Endothelial cell of umbilical vein (primary cell): ENCODE data around the gene KCMF1. TPM values are rescaled to one million over a fixed set of nuclear protein-coding genes. Genes with fewer than 3 reads are reported as not detected.

ENCODE experiments used
- BruUV-seq: library from RNA; stranded (reverse); fragments of 400-500 nt; replicated peaks from 2 replicates; lab custom pipeline; 2021; lab: Mats Ljungman, UMichigan
- CTCF ChIA-PET: fragments of 300-600, 350-600 bp; sonication (Branson Sonifier 250); formaldehyde crosslinking; loops from one replicate; lab custom pipeline; 2021; ENCODE audit warnings: antibody characterized with exemption, inconsistent platforms; lab: Charles Lee
- POLR2A ChIA-PET: fragments of 300-600, 350-600 bp; sonication (Branson Sonifier 250); formaldehyde crosslinking; loops from one replicate; lab custom pipeline; 2021; ENCODE audit warnings: antibody characterized with exemption, inconsistent platforms; lab: Charles Lee
- DNase-seq: peaks from one replicate; pipeline ENCODE4 v3.0.0-alpha.2; 2011; ENCODE audit warnings: low read depth, low spot score
- FAIRE-seq: peaks from 2 replicates; lab custom pipeline; 2011; peaks lifted over from hg19 to GRCh38; lab: Jason Lieb, UNC
- H2AFZ ChIP-seq: 2 replicates; pipeline ENCODE4 v1.6.0; 2012; ENCODE audit warnings: low read depth, low read length, control low read depth, inconsistent platforms
- H3K27ac ChIP-seq: 2 replicates; pipeline ENCODE4 v1.5.1; 2011; ENCODE audit warnings: low read depth, mild to moderate bottlenecking, control low read depth, low read length, moderate library complexity; ENCODE audit not compliant: insufficient read depth
- H3K27me3 ChIP-seq, 2 experiments: 2 replicates each; pipeline versions ENCODE4 v1.6.0 to v1.6.1; 2011; ENCODE audit warnings: low read length in 2 of 2, mixed read lengths in 1 of 2; ENCODE audit not compliant: control insufficient read depth in 2 of 2, insufficient read depth in 2 of 2
- H3K36me3 ChIP-seq, 2 experiments: 2 replicates in 1 of 2; 3 replicates in 1 of 2; pipeline ENCODE4 v1.5.1; 2011; ENCODE audit warnings: low read length in 2 of 2, mild to moderate bottlenecking in 1 of 2, moderate library complexity in 1 of 2; ENCODE audit not compliant: control insufficient read depth in 2 of 2, insufficient read depth in 2 of 2; ENCODE audit errors: extremely low read depth in 1 of 2
- H3K4me1 ChIP-seq: 3 replicates; pipeline ENCODE4 v1.5.1; 2011; ENCODE audit warnings: mild to moderate bottlenecking, low read length; ENCODE audit not compliant: control insufficient read depth, insufficient read depth; ENCODE audit errors: extremely low read depth
- H3K4me2 ChIP-seq: 2 replicates; pipeline ENCODE4 v1.6.1; 2011; ENCODE audit warnings: low read length, control low read depth, mixed read lengths; ENCODE audit not compliant: insufficient read depth
- H3K4me3 ChIP-seq, 3 experiments: fragments of 200-600 bp in 1 of 3; sonication (generic), shearing (Covaris generic) in 1 of 3; replicated peaks in 1 of 3; 2 replicates each; pipeline ENCODE4 v1.5.1; 2011 to 2016; ENCODE audit warnings: control low read depth in 3 of 3, low read length in 3 of 3, mild to moderate bottlenecking in 2 of 3, inconsistent platforms in 1 of 3, low read depth in 1 of 3, moderate library complexity in 1 of 3; ENCODE audit not compliant: insufficient read depth in 1 of 3
- H3K79me2 ChIP-seq: 2 replicates; pipeline ENCODE4 v1.6.0; 2012; ENCODE audit warnings: low read length, inconsistent platforms; ENCODE audit not compliant: control insufficient read depth, insufficient read depth
- H3K9ac ChIP-seq: replicated peaks from 2 replicates; pipeline ENCODE3; 2011; ENCODE audit warnings: low read length, control low read depth; ENCODE audit not compliant: insufficient read depth; ENCODE audit errors: extremely low read depth
- H3K9me1 ChIP-seq: replicated peaks from 3 replicates; pipeline ENCODE4 v1.6.0; 2011; ENCODE audit warnings: mild to moderate bottlenecking, low read length; ENCODE audit not compliant: control insufficient read depth, insufficient read depth; ENCODE audit errors: extremely low read depth
- H3K9me3 ChIP-seq: replicated peaks from 2 replicates; pipeline ENCODE4 v1.5.1; 2012; ENCODE audit warnings: low read length, inconsistent platforms; ENCODE audit not compliant: control insufficient read depth, insufficient read depth
- H4K20me1 ChIP-seq: replicated peaks from 2 replicates; pipeline ENCODE3; 2011; ENCODE audit warnings: mild to moderate bottlenecking, low read length; ENCODE audit not compliant: control insufficient read depth, insufficient read depth; ENCODE audit errors: extremely low read depth
- EZH2 ChIP-seq: IDR thresholded peaks from 2 replicates; pipeline ENCODE4 v1.6.1; 2012; ENCODE audit warnings: borderline replicate concordance, low read depth, mild to moderate bottlenecking, moderate library complexity, low read length, inconsistent platforms; ENCODE audit not compliant: severe bottlenecking
- FOS ChIP-seq: IDR thresholded peaks from 2 replicates; pipeline ENCODE4 v1.6.1; 2011; ENCODE audit warnings: mild to moderate bottlenecking, low read length, moderate library complexity, borderline replicate concordance; ENCODE audit not compliant: insufficient read depth
- GATA2 ChIP-seq: IDR thresholded peaks from 2 replicates; pipeline ENCODE4 v1.7.0; 2011; ENCODE audit warnings: low read depth, mild to moderate bottlenecking, moderate library complexity, mixed read lengths, low read length; ENCODE audit not compliant: insufficient read length, insufficient read depth
- MYC ChIP-seq: IDR thresholded peaks from one replicate; pipeline ENCODE4 v1.6.1; 2011; ENCODE audit warnings: mild to moderate bottlenecking, low read depth, low read length
- POLR2A ChIP-seq: IDR thresholded peaks from 2 replicates; pipeline ENCODE4 v1.6.1; 2012; ENCODE audit warnings: low read depth, mild to moderate bottlenecking, control low read depth, low read length
- POLR2AphosphoS5 ChIP-seq: IDR thresholded peaks from 2 replicates; pipeline ENCODE4 v1.6.1; 2012; ENCODE audit warnings: low read depth, mild to moderate bottlenecking, control low read depth, low read length, moderate library complexity; ENCODE audit not compliant: insufficient read depth
- dilution Hi-C: fragments of 300-500 bp; cut with MboI; formaldehyde crosslinking; loops from one replicate; pipeline ENCODE4 v1.15.0; 2019; ENCODE audit warnings: low sequenced_read_pairs; ENCODE audit not compliant: extremely low pct_ligation_motif_present
- intact Hi-C: fragments of 100-400 bp; cut with micrococcal nuclease; formaldehyde crosslinking; loops from one replicate; pipeline ENCODE4 v1.10.0; 2022
- polyA plus RNA-seq, 4 experiments: library from polyadenylated mRNA; depleted of rRNA in 3 of 4; stranded (reverse) in 3 of 4; unstranded in 1 of 4; fragments of >200 nt; gene quantifications; 2 replicates each; pipeline versions ENCODE4 v1.2.1 to v1.2.3, GENCODE V29; 2011 to 2012; ENCODE audit warnings: missing spikeins in 1 of 4
- total RNA-seq: library from RNA; stranded (reverse); gene quantifications from 2 replicates; pipeline ENCODE4 v1.2.3, GENCODE V29; 2021
- TF ChIP-seq, protein P1 (sequence below), 2 donors: IDR thresholded peaks; 1 replicate in 1 of 2; 2 replicates in 1 of 2; pipeline ENCODE4 v1.5.1; 2011; ENCODE audit warnings: low read length in 2 of 2, mild to moderate bottlenecking in 2 of 2, moderate library complexity in 2 of 2, control low read depth in 1 of 2, inconsistent platforms in 1 of 2, low read depth in 1 of 2; ENCODE audit not compliant: insufficient read depth in 1 of 2; ENCODE audit errors: extremely low read depth in 1 of 2
- TF ChIP-seq, protein P2 (sequence below): IDR thresholded peaks from 2 replicates; pipeline ENCODE4 v1.6.1; 2011; ENCODE audit not compliant: insufficient read depth, insufficient read length

KCMF1 gene
- total and polyA plus RNA-seq, 2 donors (not counting 3 experiments of a cell fraction or from before 2014, with no cell fraction given), result 49.3 to 78.4 TPM

DNA sequence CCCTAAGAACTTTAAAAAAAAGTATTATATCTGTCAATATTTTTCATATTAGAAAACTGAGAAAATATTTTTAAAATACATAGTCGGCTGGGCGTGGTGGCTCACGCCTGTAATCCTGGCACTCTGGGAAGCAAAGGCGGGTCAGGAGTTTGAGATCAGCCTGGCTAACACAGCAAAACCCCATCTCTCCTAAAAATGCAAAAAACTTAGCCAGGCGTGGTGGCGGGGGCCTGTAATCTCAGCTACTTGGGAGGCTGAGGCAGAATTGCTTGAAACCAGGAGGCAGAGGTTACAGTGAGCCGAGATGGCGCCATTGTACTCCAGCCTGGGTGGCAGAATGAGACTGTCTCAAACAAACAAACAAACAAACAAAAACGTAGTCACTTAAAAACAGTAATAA, 5.1 kb upstream of the KCMF1 start:
- Histone ChIP-seq H3K27me3 (no peaks in the 10 kb centered on the region), H3K79me2 (peaks cover 31% of the 10 kb centered on the region), H3K4me1 (peaks cover 14% of the 10 kb centered on the region), H3K9me3 (no peaks in the 10 kb centered on the region), H3K27ac (no peak overlapping the region), H4K20me1 (no peaks in the 10 kb centered on the region), H3K4me2 (no peak overlapping the region), H3K4me3 (no peak overlapping the region), H2AFZ (no peak overlapping the region), H3K36me3 (no peaks in the 10 kb centered on the region), H3K9me1 (no peaks in the 10 kb centered on the region), H3K9ac (no peak overlapping the region)
- dilution Hi-C loops, result no loop called here
- CTCF ChIA-PET, result interaction anchor here (2.3 kb wide), 1 partner anchor 40 kb away, joined by 6 read pairs; no protein-coding TSS in a partner anchor
- TF ChIP-seq, protein P1, sequence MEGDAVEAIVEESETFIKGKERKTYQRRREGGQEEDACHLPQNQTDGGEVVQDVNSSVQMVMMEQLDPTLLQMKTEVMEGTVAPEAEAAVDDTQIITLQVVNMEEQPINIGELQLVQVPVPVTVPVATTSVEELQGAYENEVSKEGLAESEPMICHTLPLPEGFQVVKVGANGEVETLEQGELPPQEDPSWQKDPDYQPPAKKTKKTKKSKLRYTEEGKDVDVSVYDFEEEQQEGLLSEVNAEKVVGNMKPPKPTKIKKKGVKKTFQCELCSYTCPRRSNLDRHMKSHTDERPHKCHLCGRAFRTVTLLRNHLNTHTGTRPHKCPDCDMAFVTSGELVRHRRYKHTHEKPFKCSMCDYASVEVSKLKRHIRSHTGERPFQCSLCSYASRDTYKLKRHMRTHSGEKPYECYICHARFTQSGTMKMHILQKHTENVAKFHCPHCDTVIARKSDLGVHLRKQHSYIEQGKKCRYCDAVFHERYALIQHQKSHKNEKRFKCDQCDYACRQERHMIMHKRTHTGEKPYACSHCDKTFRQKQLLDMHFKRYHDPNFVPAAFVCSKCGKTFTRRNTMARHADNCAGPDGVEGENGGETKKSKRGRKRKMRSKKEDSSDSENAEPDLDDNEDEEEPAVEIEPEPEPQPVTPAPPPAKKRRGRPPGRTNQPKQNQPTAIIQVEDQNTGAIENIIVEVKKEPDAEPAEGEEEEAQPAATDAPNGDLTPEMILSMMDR (IDR thresholded peaks at IDR 0.05; ENCODE audit: extremely low read depth in 1 of 2, insufficient read depth in 1 of 2, low read depth in 1 of 2, low read length in 2 of 2), result no peak
- BruUV-seq, result no TSS peak
- DNase-seq, result no peak
- FAIRE-seq, result no peak
- POLR2A ChIA-PET, result no interaction called here
- intact Hi-C loops, result no loop called here

DNA sequence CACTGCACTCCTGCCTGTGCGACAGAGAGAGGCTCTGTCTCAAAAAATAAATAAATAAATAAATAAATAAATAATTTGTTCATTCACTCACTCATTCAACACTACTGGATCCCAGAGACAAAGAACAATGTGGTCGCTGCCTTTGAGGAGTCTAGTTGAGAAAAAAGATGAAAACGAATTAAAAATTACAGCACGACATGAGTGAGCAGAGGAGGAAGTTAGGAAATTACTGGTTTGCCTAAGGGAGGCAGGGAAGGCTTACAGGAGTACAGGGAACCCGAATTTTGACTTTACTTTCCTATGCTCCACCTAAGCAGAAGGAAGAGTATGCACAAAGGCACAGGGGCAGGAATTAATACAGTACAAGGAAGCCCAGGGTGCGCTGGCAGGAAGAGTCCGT, 4.2 kb upstream of the KCMF1 start:
- intact Hi-C loops, result no loop called here
- TF ChIP-seq FOS (no peak), POLR2AphosphoS5 (no peak), GATA2 (no peak), MYC (no peak), EZH2 (no peak), POLR2A (no peak)
- TF ChIP-seq, protein P2, sequence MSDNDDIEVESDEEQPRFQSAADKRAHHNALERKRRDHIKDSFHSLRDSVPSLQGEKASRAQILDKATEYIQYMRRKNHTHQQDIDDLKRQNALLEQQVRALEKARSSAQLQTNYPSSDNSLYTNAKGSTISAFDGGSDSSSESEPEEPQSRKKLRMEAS, result no peak
- TF ChIP-seq, protein P1 (IDR thresholded peaks at IDR 0.05; ENCODE audit: extremely low read depth in 1 of 2, insufficient read depth in 1 of 2, low read depth in 1 of 2, low read length in 2 of 2), result no peak
- H3K79me2 ChIP-seq, result peaks cover 37% of the 10 kb centered on the region
- H3K27me3 ChIP-seq, result no peaks in the 10 kb centered on the region
- no peak overlapping the region for H3K4me3 ChIP-seq
- no TSS peak for BruUV-seq
- no peak overlapping the region for H3K9ac ChIP-seq
- H3K36me3 ChIP-seq, result no peaks in the 10 kb centered on the region
- H3K9me1 ChIP-seq, result no peaks in the 10 kb centered on the region
- H3K4me1 ChIP-seq, result peaks cover 14% of the 10 kb centered on the region
- H4K20me1 ChIP-seq, result no peaks in the 10 kb centered on the region
- ChIA-PET POLR2A (no interaction called here), CTCF (interaction anchor here (2.3 kb wide), 1 partner anchor 41 kb away, joined by 6 read pairs; no protein-coding TSS in a partner anchor)
- no peak overlapping the region for H3K4me2 ChIP-seq
- H3K27ac ChIP-seq, result no peak overlapping the region
- dilution Hi-C loops, result no loop called here
- FAIRE-seq, result no peak
- no peak overlapping the region for H2AFZ ChIP-seq
- DNase-seq, result no peak
- no peaks in the 10 kb centered on the region for H3K9me3 ChIP-seq
